NT2/D1 (cell line): ENCODE data around the gene TLR2.

Source experiments
- SUZ12 ChIP-seq: IDR thresholded peaks from 2 replicates; pipeline ENCODE4 v1.6.1; 2011; ENCODE audit not compliant: insufficient read length, insufficient read depth; ENCODE audit errors: extremely low read depth
- YY1 ChIP-seq: IDR thresholded peaks from 2 replicates; pipeline ENCODE4 v1.6.1; 2011; ENCODE audit not compliant: insufficient read length, insufficient read depth
- ZNF274 ChIP-seq: IDR thresholded peaks from 2 replicates; pipeline ENCODE4 v1.6.1; 2011; ENCODE audit warnings: mild to moderate bottlenecking, low read depth, low read length

DNA sequence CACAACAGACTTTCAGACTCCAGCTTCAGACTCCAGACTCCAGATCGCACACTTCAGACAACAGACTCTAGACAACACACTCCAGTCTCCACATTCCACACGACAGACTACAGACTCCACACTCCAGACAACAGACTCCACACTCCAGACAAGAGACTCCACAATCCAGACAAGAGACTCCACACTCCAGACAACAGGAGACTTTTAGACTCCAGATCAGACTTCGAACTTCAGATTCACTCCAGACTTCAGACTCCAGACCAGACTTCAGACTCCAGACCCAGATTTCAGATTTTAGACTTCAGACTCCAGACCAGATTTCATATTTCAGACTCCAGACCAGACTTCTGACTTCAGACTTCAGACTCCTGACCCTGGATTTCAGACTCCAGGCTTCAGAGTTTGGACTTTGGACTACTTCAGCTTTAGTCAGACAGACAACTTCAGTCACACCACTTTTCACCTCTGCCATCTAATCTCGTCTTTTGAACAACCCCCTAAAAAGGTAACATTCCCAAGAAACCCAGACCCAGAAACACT, 29.0 kb upstream of the TLR2 start:
- TF ChIP-seq ZNF274 (no peak), YY1 (no peak), SUZ12 (no peak)
